ENCODE measurements around the gene EHF.

DNA sequence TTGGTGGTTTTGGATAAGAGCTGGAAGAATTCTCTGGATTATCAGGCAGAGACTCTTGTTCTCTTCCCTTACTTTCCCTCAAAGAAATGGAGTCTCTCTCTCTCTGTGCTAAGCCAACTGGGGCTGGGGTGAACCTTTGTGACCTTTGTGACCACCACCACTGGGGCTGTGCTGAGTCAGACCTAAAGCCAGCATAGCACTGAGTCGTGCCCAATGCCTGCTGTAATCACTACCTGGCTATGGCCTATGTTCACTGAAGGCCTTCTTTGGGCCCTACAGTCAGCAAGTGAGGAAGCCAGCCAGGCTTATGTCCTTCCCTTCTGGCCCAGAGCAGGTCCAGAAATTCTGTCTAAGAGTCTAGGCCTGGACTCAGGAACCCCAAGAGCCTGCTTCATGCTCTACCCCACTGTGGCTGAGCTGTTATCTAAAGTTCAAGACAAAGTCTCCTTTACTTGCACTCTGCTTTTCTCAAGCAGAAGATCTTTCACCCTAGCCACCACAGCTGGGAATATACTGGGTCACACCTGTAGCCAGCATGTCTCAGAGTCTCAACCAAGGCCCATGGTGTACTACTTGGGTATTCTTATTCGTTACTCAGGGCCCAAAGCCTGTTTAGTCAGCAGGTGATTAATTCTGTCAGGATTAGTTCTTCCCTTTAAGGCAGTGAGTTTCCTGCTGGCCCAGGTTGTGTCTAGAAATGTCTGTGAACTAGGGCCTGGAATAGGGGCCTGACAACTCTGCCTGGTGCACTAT lies 86.0 kb downstream of the EHF start:
- TF ChIP-seq POLR2AphosphoS5 (IDR thresholded peaks at IDR 0.05) (no peak), CTCF (IDR thresholded peaks at IDR 0.05) (no peak)

Data from stomach (tissue), 4 donors.